ENCODE measurements around the gene ZHX3. TPM values are rescaled to one million over a fixed set of nuclear protein-coding genes. Genes with fewer than 3 reads are reported as not detected.

ZHX3 gene
- polyA plus RNA-seq, 1 experiment = 24.1 TPM

GRCh38 chr20:41167118-41167470 is 150.4 kb downstream of the ZHX3 start:
- ChIA-PET CTCF (interaction anchor here (0.7 kb wide), 1 partner anchor 244 kb away, joined by 3 read pairs; no protein-coding TSS in a partner anchor), POLR2A (interaction anchor here (1.1 kb wide), 1 partner anchor 11 kb away, joined by 4 read pairs; no protein-coding TSS in a partner anchor)
- Histone ChIP-seq H3K4me3 (ENCODE audit: low read depth, low read length) (no peak overlapping the region), H3K27ac (ENCODE audit: low read depth, low read length) (no peak overlapping the region), H3K27me3 (ENCODE audit: control insufficient read depth, insufficient read depth, low read length) (no peaks in the 10 kb centered on the region), H3K9me3 (ENCODE audit: control insufficient read depth, insufficient read depth, low read length) (no peaks in the 10 kb centered on the region)
- no peak for DNase-seq (ENCODE audit: low read depth, low spot score)
- TF ChIP-seq CTCF (IDR thresholded peaks at IDR 0.05; ENCODE audit: low read depth, low read length) = 0 out of 2 replicates have a peak, but pooled peaks have one; percentile 3

GRCh38 chr20:41166201-41167117 is 151.1 kb downstream of the ZHX3 start:
- H3K27ac ChIP-seq (ENCODE audit: low read depth, low read length) = no peak overlapping the region
- CTCF ChIA-PET = interaction anchor here (0.6 to 0.7 kb wide), 2 partner anchors 57 to 244 kb away, joined by 3 read pairs; no protein-coding TSS in a partner anchor
- POLR2A ChIA-PET = no interaction called here
- H3K9me3 ChIP-seq (ENCODE audit: control insufficient read depth, insufficient read depth, low read length) = no peaks in the 10 kb centered on the region
- TF ChIP-seq CTCF (IDR thresholded peaks at IDR 0.05; ENCODE audit: low read depth, low read length) = no peak
- no peak for DNase-seq (ENCODE audit: low read depth, low spot score)
- no peak overlapping the region for H3K4me3 ChIP-seq (ENCODE audit: low read depth, low read length)
- no peaks in the 10 kb centered on the region for H3K27me3 ChIP-seq (ENCODE audit: control insufficient read depth, insufficient read depth, low read length)

GRCh38 chr20:41165001-41165882 is 152.3 kb downstream of the ZHX3 start:
- Histone ChIP-seq H3K4me3 (ENCODE audit: low read depth, low read length) (no peak overlapping the region), H3K27ac (ENCODE audit: low read depth, low read length) (no peak overlapping the region), H3K27me3 (ENCODE audit: control insufficient read depth, insufficient read depth, low read length) (no peaks in the 10 kb centered on the region), H3K9me3 (ENCODE audit: control insufficient read depth, insufficient read depth, low read length) (no peaks in the 10 kb centered on the region; the same call in 1 of the 2 replicates)
- ChIA-PET CTCF (no interaction called here), POLR2A (no interaction called here)
- DNase-seq (ENCODE audit: low read depth, low spot score) = no peak
- TF ChIP-seq CTCF (IDR thresholded peaks at IDR 0.05; ENCODE audit: low read depth, low read length) = no peak

- no peaks in the 10 kb centered on the region; the same call in 1 of the 2 replicates for H3K9me3 ChIP-seq (ENCODE audit: control insufficient read depth, insufficient read depth, low read length)
- no peaks in the 10 kb centered on the region for H3K27me3 ChIP-seq (ENCODE audit: control insufficient read depth, insufficient read depth, low read length)
- no peak overlapping the region for H3K4me3 ChIP-seq (ENCODE audit: low read depth, low read length)
- H3K27ac ChIP-seq (ENCODE audit: low read depth, low read length) = peak overlapping the region; percentile 21
- no peak for TF ChIP-seq CTCF (IDR thresholded peaks at IDR 0.05; ENCODE audit: low read depth, low read length)
- POLR2A ChIA-PET = no interaction called here
- no peak for DNase-seq (ENCODE audit: low read depth, low spot score)
- CTCF ChIA-PET = interaction anchor here (0.6 to 1.3 kb wide), 2 partner anchors 9 to 26 kb away, joined by 4 to 5 read pairs; no protein-coding TSS in a partner anchor
Observed at GRCh38 chr20:41163821-41164220, 153.7 kb downstream of the ZHX3 start.

All from AG04450 (cell line).